HL-60 (cell line): Measurements from ENCODE around the gene NPPA.
A peak's percentile ranks its signal among the peaks of the same experiment; 100 is the strongest.

Experiments used
- DNase-seq, 2 experiments: peaks; one replicate each; pipeline ENCODE4 v3.0.0-alpha.2; 2010 to 2020; ENCODE audit warnings: low read depth in 1 of 2, low spot score in 1 of 2
- H3K27ac ChIP-seq: fragments of 250-450 bp; sonication (Bioruptor Pico); replicated peaks from 2 replicates; pipeline ENCODE4 v1.5.1; 2020; ENCODE audit warnings: mild to moderate bottlenecking, moderate library complexity
- H3K27me3 ChIP-seq: fragments of 250-450 bp; sonication (Bioruptor Pico); 2 replicates; pipeline ENCODE4 v1.5.1; 2021; ENCODE audit warnings: mild to moderate bottlenecking, moderate library complexity; ENCODE audit not compliant: insufficient read depth, poor library complexity, severe bottlenecking
- H3K4me3 ChIP-seq: replicated peaks from 2 replicates; pipeline ENCODE4 v1.5.1; 2011; ENCODE audit warnings: mild to moderate bottlenecking, control low read depth, low read length; ENCODE audit not compliant: insufficient read depth
- CTCF ChIP-seq: IDR thresholded peaks from one replicate; pipeline ENCODE4 v1.5.1; 2011; ENCODE audit warnings: low read length, control low read depth, inconsistent platforms; ENCODE audit not compliant: insufficient read depth
- GABPA ChIP-seq: IDR thresholded peaks from 2 replicates; pipeline ENCODE4 v1.6.1; 2012; ENCODE audit warnings: low read depth
- POLR2AphosphoS5 ChIP-seq: IDR thresholded peaks from 2 replicates; pipeline ENCODE4 v1.6.1; 2012; ENCODE audit warnings: low read depth
- REST ChIP-seq: IDR thresholded peaks from 2 replicates; pipeline ENCODE4 v1.6.1; 2012; ENCODE audit warnings: low read depth; ENCODE audit not compliant: insufficient replicate concordance
- SPI1 ChIP-seq: IDR thresholded peaks from 2 replicates; pipeline ENCODE4 v1.6.1; 2012; ENCODE audit warnings: low read depth, mild to moderate bottlenecking, borderline replicate concordance

NPPA gene

GRCh38 chr1:11817192-11817591, 30.4 kb downstream of the NPPA start:
- Histone ChIP-seq H3K4me3 (no peak overlapping the region), H3K27me3 (no peaks in the 10 kb centered on the region), H3K27ac (no peak overlapping the region)
- DNase-seq: no peak
- TF ChIP-seq GABPA (no peak), POLR2AphosphoS5 (no peak), CTCF (no peak), SPI1 (no peak), REST (no peak)

- peak in 1 of 2 experiments; percentile 14 for DNase-seq
- H3K27me3 ChIP-seq: no peaks in the 10 kb centered on the region
- H3K4me3 ChIP-seq: no peak overlapping the region
- no peak for TF ChIP-seq CTCF
- no peak for TF ChIP-seq REST
- no peak for TF ChIP-seq POLR2AphosphoS5
- no peak for TF ChIP-seq GABPA
- H3K27ac ChIP-seq: no peak overlapping the region
Measured at GRCh38 chr1:11813021-11813420, 34.6 kb downstream of the NPPA start.

GRCh38 chr1:11807133-11807532, 40.5 kb downstream of the NPPA start:
- Histone ChIP-seq H3K27me3 (no peaks in the 10 kb centered on the region), H3K27ac (no peak overlapping the region), H3K4me3 (peak overlapping the region; percentile 58)
- no peak for DNase-seq
- TF ChIP-seq REST: no peak
- no peak for TF ChIP-seq CTCF
- no peak for TF ChIP-seq SPI1
